Prostate gland (tissue), 2 donors: Measurements from ENCODE around the gene CRTC1. TPM values are rescaled to one million over a fixed set of nuclear protein-coding genes. Genes with fewer than 3 reads are reported as not detected.

ENCODE experiments used
- DNase-seq: peaks from one replicate; pipeline ENCODE4 v3.0.0-alpha.2; 2019; ENCODE audit warnings: low spot score
- H3K27ac ChIP-seq, 2 donors: fragments of 200-600 bp; sonication (generic); 2 replicates each; pipeline ENCODE4 v1.5.1; 2017 to 2019
- H3K27me3 ChIP-seq: fragments of 200-600 bp; sonication (generic); replicated peaks from 2 replicates; pipeline ENCODE4 v1.5.1; 2019; ENCODE audit not compliant: insufficient read depth
- H3K36me3 ChIP-seq, 2 donors: fragments of 200-600 bp; sonication (generic); 1 replicate in 1 of 2; 2 replicates in 1 of 2; pipeline versions ENCODE4 v1.5.1 to v1.8.1; 2017 to 2019
- H3K4me1 ChIP-seq: fragments of 200-600 bp; sonication (generic); replicated peaks from 2 replicates; pipeline ENCODE4 v1.5.1; 2019
- H3K4me3 ChIP-seq, 2 donors: fragments of 200-600 bp; sonication (generic); 2 replicates each; pipeline ENCODE4 v1.5.1; 2017 to 2019
- H3K9me3 ChIP-seq: fragments of 200-600 bp; sonication (generic); 2 replicates; pipeline ENCODE4 v1.5.1; 2017
- CTCF ChIP-seq, 4 experiments: fragments of 200-600 bp in 2 of 4; fragments of 450-650 bp in 2 of 4; sonication (generic) in 2 of 4; IDR thresholded peaks; 1 replicate in 3 of 4; 2 replicates in 1 of 4; pipeline ENCODE4 v1.5.1; 2016 to 2019; ENCODE audit warnings: antibody characterized with exemption in 4 of 4, mild to moderate bottlenecking in 2 of 4, moderate library complexity in 2 of 4
- POLR2A ChIP-seq: fragments of 450-650 bp; IDR thresholded peaks from one replicate; pipeline ENCODE4 v1.6.1; 2016; ENCODE audit warnings: antibody characterized with exemption, mild to moderate bottlenecking
- POLR2AphosphoS5 ChIP-seq: sonication (generic); formaldehyde crosslinking; IDR thresholded peaks from one replicate; pipeline ENCODE4 v1.6.1; 2017; ENCODE audit warnings: antibody characterized with exemption
- WGBS: methylation state at CpG from one replicate; pipeline ENCODE4 v1.1.5; 2018; 5-methylcytosine and 5-hydroxymethylcytosine counted together
- intact Hi-C: fragments of 100-400 bp; cut with DNase I; formaldehyde crosslinking; loops from one replicate; pipeline ENCODE4 v1.14.2; 2022
- total RNA-seq, 2 donors: library from RNA; depleted of rRNA; stranded (reverse); fragments of >200 nt; gene quantifications; one replicate each; pipeline ENCODE4 v1.1.0, GENCODE V29; 2016

Gene CRTC1
- total RNA-seq, 2 donors from 2014 or later = 6.7 to 24.4 TPM

- intact Hi-C loops = loop anchor here (5.0 to 10.0 kb wide), 2 partner anchors 73 to 225 kb away; no protein-coding TSS in a partner anchor
- TF ChIP-seq CTCF (IDR thresholded peaks at IDR 0.05) (no peak), POLR2AphosphoS5 (no peak), POLR2A (no peak)
- Histone ChIP-seq H3K4me3 (no peak overlapping the region), H3K4me1 (no peaks in the 10 kb centered on the region), H3K36me3 (peaks cover 0 to 9% of the 10 kb centered on the region in 2 donors), H3K27me3 (no peaks in the 10 kb centered on the region), H3K27ac (no peak overlapping the region), H3K9me3 (no peaks in the 10 kb centered on the region)
- no peak for DNase-seq
- WGBS = 77% methylated on average over 11 of the region's 11 CpGs
Measured at GRCh38 chr19:18669883-18670282, 13.6 kb upstream of the CRTC1 start.

GRCh38 chr19:18670312-18670711, 13.2 kb upstream of the CRTC1 start:
- DNase-seq = no peak
- no peaks in the 10 kb centered on the region for H3K9me3 ChIP-seq
- H3K27me3 ChIP-seq = no peaks in the 10 kb centered on the region
- no peak overlapping the region for H3K4me3 ChIP-seq
- intact Hi-C loops = loop anchor here (5.0 to 10.0 kb wide), 2 partner anchors 73 to 226 kb away; no protein-coding TSS in a partner anchor
- no peak overlapping the region for H3K27ac ChIP-seq
- 60% methylated on average over 13 of the region's 13 CpGs for WGBS
- H3K4me1 ChIP-seq = no peaks in the 10 kb centered on the region
- peaks cover 0 to 9% of the 10 kb centered on the region in 2 donors for H3K36me3 ChIP-seq
- TF ChIP-seq POLR2AphosphoS5 (no peak), CTCF (IDR thresholded peaks at IDR 0.05) (no peak), POLR2A (no peak)

GRCh38 chr19:18671303-18672043, 12.0 kb upstream of the CRTC1 start:
- no peak for DNase-seq
- no peak overlapping the region for H3K27ac ChIP-seq
- H3K4me3 ChIP-seq = no peak overlapping the region
- peaks cover 0 to 9% of the 10 kb centered on the region in 2 donors for H3K36me3 ChIP-seq
- H3K4me1 ChIP-seq = no peaks in the 10 kb centered on the region
- no peaks in the 10 kb centered on the region for H3K9me3 ChIP-seq
- intact Hi-C loops = loop anchor here (5.0 to 10.0 kb wide), 2 partner anchors 74 to 227 kb away; no protein-coding TSS in a partner anchor
- no peak for TF ChIP-seq CTCF (IDR thresholded peaks at IDR 0.05)
- no peak for TF ChIP-seq POLR2AphosphoS5
- no peaks in the 10 kb centered on the region for H3K27me3 ChIP-seq
- WGBS = 75% methylated on average over 32 of the region's 35 CpGs

GRCh38 chr19:18672044-18672451, 11.4 kb upstream of the CRTC1 start:
- intact Hi-C loops = loop anchor here (5.0 to 10.0 kb wide), 2 partner anchors 75 to 227 kb away; no protein-coding TSS in a partner anchor
- peak overlapping the region in 1 of 2 donors; percentile 19 for H3K27ac ChIP-seq
- H3K27me3 ChIP-seq = no peaks in the 10 kb centered on the region
- no peak overlapping the region for H3K4me3 ChIP-seq
- H3K9me3 ChIP-seq = no peaks in the 10 kb centered on the region
- WGBS = 32% methylated on average over 18 of the region's 24 CpGs
- H3K4me1 ChIP-seq = no peaks in the 10 kb centered on the region
- no peak for DNase-seq
- H3K36me3 ChIP-seq = peaks cover 0 to 9% of the 10 kb centered on the region in 2 donors
- TF ChIP-seq POLR2AphosphoS5 (no peak), CTCF (IDR thresholded peaks at IDR 0.05) (no peak), POLR2A (no peak)
